Stimulated activated memory B cell treated with anti-CD40 and anti-IgM and Interleukin-4, amounts not matched to agents 10 μg/mL and 1 μg/mL and 100 μg/mL, for 72 hours (primary cell): ENCODE data around the gene PPARD.

Experiments
- ATAC-seq: fragments of 150-1000 bp; cut with Tn5 transposase; 2 replicates; pipeline ENCODE4 v1.10.0; 2021
- H3K27ac Mint-ChIP-seq: one replicate; pipeline ENCODE4 v1.8.0; 2022; ENCODE audit warnings: mild to moderate bottlenecking, mixed read lengths
- H3K27me3 Mint-ChIP-seq: one replicate; pipeline ENCODE4 v1.8.0; 2022; ENCODE audit warnings: mixed read lengths
- H3K36me3 Mint-ChIP-seq: one replicate; pipeline ENCODE4 v1.8.0; 2022; ENCODE audit warnings: mixed read lengths
- H3K4me1 Mint-ChIP-seq: one replicate; pipeline ENCODE4 v1.8.0; 2022; ENCODE audit warnings: mixed read lengths
- H3K4me3 Mint-ChIP-seq: one replicate; pipeline ENCODE4 v1.8.0; 2022; ENCODE audit warnings: mild to moderate bottlenecking, moderate library complexity, mixed read lengths
- H3K9me3 Mint-ChIP-seq: one replicate; pipeline ENCODE4 v1.8.0; 2022; ENCODE audit warnings: mixed read lengths

PPARD gene

GRCh38 chr6:35342258-35343091 is at the start of gene PPARD:
Gene PPARD, plus strand, starts transcription at chr6:35342558. Its CDS starts 68,530 bp downstream, at chr6:35411088.
- ATAC-seq = peak; percentile 100
- Mint-ChIP-seq H3K9me3 (no peaks in the 10 kb centered on the region), H3K4me1 (peaks cover 47% of the 10 kb centered on the region), H3K4me3 (peak within 1 kb of the TSS; percentile 84), H3K27me3 (no peaks in the 10 kb centered on the region), H3K36me3 (peaks cover 9% of the 10 kb centered on the region), H3K27ac (peak within 1 kb of the TSS; percentile 74)

DNA sequence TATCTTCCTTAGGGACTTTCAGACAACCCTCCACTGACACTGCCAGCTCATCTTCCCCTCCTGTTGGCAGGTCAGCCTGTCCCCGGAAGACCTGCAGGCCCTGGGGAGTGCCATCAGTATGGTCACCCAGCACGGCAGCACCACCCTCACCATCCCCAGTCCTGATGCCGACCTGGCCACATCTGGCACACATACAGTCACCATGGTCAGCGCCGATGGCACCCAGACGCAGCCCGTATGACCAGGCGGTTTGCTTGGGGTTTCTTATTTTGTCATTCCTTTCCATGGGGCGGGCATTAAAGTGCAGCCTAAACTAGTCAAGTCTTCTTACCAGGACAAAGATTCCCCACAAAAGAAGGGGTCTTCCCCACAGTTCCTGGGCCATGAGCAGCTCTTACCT is 48.7 kb upstream of the PPARD start:
- no peaks in the 10 kb centered on the region for H3K9me3 Mint-ChIP-seq
- ATAC-seq = no peak
- H3K4me1 Mint-ChIP-seq = peaks cover 31% of the 10 kb centered on the region
- no peak overlapping the region for H3K27ac Mint-ChIP-seq
- no peaks in the 10 kb centered on the region for H3K27me3 Mint-ChIP-seq
- no peak overlapping the region for H3K4me3 Mint-ChIP-seq
- H3K36me3 Mint-ChIP-seq = peaks cover 66% of the 10 kb centered on the region

- peaks cover 39% of the 10 kb centered on the region for H3K4me1 Mint-ChIP-seq
Observed at GRCh38 chr6:35294308-35294945, 47.9 kb upstream of the PPARD start.

DNA sequence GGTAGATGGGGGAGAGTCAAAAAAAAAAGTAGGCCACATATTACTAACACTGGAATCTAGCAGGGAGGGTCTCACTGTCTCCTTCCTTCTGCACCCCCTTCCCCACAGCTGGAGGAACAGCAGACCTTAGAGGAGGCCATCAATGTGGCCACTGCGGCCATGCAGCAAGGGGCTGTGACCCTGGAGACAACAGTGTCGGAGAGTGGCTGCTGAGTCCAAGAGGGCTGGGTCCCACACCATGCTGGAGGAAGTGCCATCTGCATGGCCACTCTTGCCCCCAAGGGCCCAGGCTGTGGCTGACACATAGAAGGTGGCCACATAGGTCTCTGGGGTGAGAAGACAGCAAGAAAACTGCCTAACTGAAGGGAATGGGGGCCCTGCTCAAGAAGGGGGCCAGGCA is 47.3 kb upstream of the PPARD start:
- no peaks in the 10 kb centered on the region for H3K9me3 Mint-ChIP-seq
- H3K36me3 Mint-ChIP-seq = peaks cover 53% of the 10 kb centered on the region
- no peaks in the 10 kb centered on the region for H3K27me3 Mint-ChIP-seq
- no peak overlapping the region for H3K27ac Mint-ChIP-seq
- no peak for ATAC-seq
- H3K4me1 Mint-ChIP-seq = peaks cover 45% of the 10 kb centered on the region
- no peak overlapping the region for H3K4me3 Mint-ChIP-seq

More at GRCh38 chr6:35294308-35294945, 47.9 kb upstream of the PPARD start:
- Mint-ChIP-seq H3K27ac (no peak overlapping the region), H3K4me3 (no peak overlapping the region), H3K36me3 (peaks cover 58% of the 10 kb centered on the region), H3K9me3 (no peaks in the 10 kb centered on the region), H3K27me3 (no peaks in the 10 kb centered on the region)
- no peak for ATAC-seq

DNA sequence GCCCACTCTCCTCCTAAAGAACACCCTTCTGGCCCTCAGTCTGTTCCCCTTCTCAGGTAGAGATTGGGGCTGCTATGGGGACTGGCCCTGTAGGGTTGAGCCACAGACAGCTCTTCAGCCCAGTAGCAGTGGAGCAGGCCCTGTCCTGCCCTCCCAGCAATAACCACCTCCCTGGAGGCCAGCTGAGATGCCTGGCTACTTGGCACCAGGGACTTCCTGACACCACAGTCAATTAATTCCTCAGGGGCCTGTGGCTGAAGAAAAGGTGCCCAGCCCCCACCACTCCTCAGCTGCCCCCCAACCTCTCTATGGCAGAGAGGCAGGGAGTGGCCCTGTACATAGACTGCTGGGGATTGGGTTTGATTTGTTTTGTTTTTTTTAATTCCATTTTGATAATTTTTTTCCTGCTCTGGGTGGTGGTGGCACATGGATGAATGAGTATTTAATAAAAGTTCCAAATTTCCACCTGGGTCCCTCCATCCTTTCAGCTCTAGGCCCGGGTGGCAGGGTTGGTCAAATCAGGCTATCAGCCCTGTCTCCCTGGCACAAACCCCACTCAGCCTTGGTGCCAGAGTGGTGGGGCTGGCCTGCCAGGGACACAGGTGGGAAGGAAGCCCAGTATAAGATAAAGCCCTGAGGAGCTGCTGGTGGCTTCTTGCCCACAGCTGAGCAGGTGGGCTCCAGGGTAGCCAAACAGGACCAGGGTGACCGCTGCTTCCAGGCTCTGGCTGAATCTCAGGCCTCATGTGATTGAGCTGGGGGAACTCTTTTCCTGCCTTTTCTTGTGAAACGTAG is 46.6 kb upstream of the PPARD start:
- H3K36me3 Mint-ChIP-seq = peaks cover 52% of the 10 kb centered on the region
- H3K9me3 Mint-ChIP-seq = no peaks in the 10 kb centered on the region
- no peak for ATAC-seq
- peaks cover 51% of the 10 kb centered on the region for H3K4me1 Mint-ChIP-seq
- no peak overlapping the region for H3K4me3 Mint-ChIP-seq
- no peaks in the 10 kb centered on the region for H3K27me3 Mint-ChIP-seq
- H3K27ac Mint-ChIP-seq = peak overlapping the region; percentile 95

DNA sequence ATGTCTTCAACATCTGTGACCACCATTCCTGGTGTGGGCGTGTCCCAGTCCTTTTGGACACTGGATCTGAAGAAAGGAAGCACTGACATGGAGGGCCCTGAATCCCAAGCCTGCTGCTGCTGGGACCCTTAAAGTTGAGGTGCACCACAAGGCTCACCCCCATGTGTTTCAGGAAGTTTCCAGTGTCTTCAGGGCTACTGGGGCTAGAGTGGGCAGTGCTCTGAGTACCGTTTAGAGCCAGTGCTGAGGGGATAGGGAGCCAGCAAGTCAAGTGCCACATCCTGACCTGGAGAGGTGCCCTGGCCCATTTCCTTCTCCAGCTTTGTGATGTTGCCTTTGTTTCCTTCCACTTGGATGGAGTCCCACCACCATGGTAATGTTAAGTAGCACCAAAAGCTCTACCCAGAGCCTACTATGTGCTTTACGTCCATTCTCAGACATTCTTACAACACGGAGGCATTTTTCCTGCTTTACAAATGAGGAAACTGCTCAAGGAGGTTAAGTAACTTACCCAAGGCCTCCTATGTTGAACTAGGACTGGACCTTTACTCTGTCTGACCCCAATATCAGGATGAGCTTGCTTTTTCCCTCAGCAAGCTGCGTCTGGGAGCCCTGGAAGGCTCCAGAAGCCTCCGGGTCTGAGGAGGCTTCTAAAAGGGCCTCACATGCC is 45.3 kb upstream of the PPARD start:
- Mint-ChIP-seq H3K9me3 (no peaks in the 10 kb centered on the region), H3K36me3 (peaks cover 39% of the 10 kb centered on the region), H3K27me3 (no peaks in the 10 kb centered on the region), H3K4me1 (peaks cover 56% of the 10 kb centered on the region), H3K27ac (peak overlapping the region; percentile 95), H3K4me3 (peak overlapping the region; percentile 73)
- no peak for ATAC-seq

DNA sequence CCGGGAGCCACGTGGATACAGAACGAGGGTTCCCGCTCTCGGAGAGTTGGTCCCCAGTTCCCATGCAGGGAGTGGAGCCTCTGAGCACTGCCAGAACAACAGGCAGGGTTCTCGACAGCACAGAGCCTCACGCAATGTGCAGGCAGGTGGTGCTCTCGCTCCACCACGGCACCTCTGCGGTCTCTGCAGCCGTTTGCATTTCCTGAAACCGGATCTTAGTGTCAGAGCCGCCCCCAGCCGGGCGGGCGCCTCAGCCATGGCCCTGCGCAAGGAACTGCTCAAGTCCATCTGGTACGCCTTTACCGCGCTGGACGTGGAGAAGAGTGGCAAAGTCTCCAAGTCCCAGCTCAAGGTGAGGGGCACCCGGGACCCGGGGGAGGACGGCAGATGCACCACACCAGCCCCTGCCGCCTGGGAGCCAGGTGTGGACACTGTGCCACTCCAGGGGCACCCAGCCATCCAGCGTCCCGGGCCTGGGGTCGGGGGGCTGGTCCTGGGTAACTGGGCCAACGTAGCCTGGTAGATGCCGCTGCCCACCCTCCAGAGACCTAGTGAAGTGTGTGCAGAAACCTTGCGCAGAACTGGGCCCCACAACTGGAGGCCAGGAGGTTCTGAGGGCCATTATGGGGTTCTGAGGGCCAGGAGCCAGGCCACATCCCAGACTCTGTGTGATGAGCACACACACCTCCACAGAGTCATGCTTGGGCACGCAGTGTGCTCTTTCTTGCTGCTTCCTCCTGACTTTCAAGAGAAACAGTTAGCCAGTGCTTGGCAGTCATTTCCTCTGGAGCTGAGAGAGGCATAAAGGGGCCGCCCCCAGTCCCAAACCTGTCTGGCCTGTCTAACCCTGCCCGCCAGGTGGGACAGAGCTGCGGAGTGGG is 44.5 kb upstream of the PPARD start, which contains the start of gene DEF6:
Gene DEF6, plus strand, starts transcription at position 218 of the 881 bp plus-strand sequence. Its CDS starts 39 bp downstream, at position 257.
- H3K4me3 Mint-ChIP-seq = peak within 1 kb of the TSS; percentile 73
- peaks cover 32% of the 10 kb centered on the region for H3K36me3 Mint-ChIP-seq
- H3K27me3 Mint-ChIP-seq = no peaks in the 10 kb centered on the region
- peaks cover 56% of the 10 kb centered on the region for H3K4me1 Mint-ChIP-seq
- H3K9me3 Mint-ChIP-seq = no peaks in the 10 kb centered on the region
- ATAC-seq = peak; percentile 93
- peak within 1 kb of the TSS; percentile 95 for H3K27ac Mint-ChIP-seq

DNA sequence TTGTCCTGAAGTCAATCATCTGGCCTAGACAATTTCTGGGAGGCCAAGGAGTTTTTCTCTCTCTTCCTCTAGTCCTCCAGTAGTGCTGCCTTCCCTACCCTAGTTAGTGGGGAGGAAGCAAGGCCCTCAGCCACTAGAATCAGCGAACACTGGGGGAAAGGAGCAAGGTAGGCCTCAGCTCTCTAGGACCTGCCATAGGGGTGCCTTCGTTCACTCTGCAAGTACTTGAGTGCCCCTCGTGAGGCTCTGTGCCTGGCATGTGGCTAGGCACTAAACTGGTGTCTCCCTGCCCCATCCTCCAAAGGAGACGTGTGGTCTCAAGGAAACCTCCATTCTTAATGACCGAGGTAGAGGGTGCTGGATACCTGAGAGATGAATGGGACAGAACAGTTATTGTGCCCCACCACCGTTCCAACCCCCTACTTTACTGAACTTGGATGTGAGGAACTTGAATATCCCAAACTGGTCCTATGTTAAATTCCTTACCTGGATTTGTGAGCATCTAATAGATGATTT is 43.7 kb upstream of the PPARD start:
- Mint-ChIP-seq H3K27ac (peak overlapping the region; percentile 95), H3K27me3 (no peaks in the 10 kb centered on the region), H3K9me3 (no peaks in the 10 kb centered on the region), H3K36me3 (peaks cover 27% of the 10 kb centered on the region), H3K4me1 (peaks cover 64% of the 10 kb centered on the region), H3K4me3 (peak overlapping the region; percentile 73)
- ATAC-seq = no peak

GRCh38 chr6:35299674-35300073 is 42.7 kb upstream of the PPARD start:
- peaks cover 67% of the 10 kb centered on the region for H3K4me1 Mint-ChIP-seq

GRCh38 chr6:35300848-35301247 is 41.5 kb upstream of the PPARD start:
- peak overlapping the region; percentile 95 for H3K27ac Mint-ChIP-seq
- peak overlapping the region; percentile 73 for H3K4me3 Mint-ChIP-seq
- peaks cover 15% of the 10 kb centered on the region for H3K36me3 Mint-ChIP-seq
- peaks cover 67% of the 10 kb centered on the region for H3K4me1 Mint-ChIP-seq
- H3K27me3 Mint-ChIP-seq = no peaks in the 10 kb centered on the region
- no peak for ATAC-seq
- H3K9me3 Mint-ChIP-seq = no peaks in the 10 kb centered on the region

More at GRCh38 chr6:35299674-35300073, 42.7 kb upstream of the PPARD start:
- Mint-ChIP-seq H3K27me3 (no peaks in the 10 kb centered on the region), H3K27ac (peak overlapping the region; percentile 95), H3K4me3 (peak overlapping the region; percentile 73), H3K9me3 (no peaks in the 10 kb centered on the region), H3K36me3 (peaks cover 26% of the 10 kb centered on the region)
- peak; percentile 47 for ATAC-seq

- Mint-ChIP-seq H3K4me3 (peak overlapping the region; percentile 81), H3K36me3 (peaks cover 21% of the 10 kb centered on the region), H3K27ac (peak overlapping the region; percentile 95), H3K4me1 (peaks cover 73% of the 10 kb centered on the region), H3K27me3 (no peaks in the 10 kb centered on the region), H3K9me3 (no peaks in the 10 kb centered on the region)
- ATAC-seq = peak; percentile 93
Observed at GRCh38 chr6:35302604-35303241, 39.6 kb upstream of the PPARD start.

DNA sequence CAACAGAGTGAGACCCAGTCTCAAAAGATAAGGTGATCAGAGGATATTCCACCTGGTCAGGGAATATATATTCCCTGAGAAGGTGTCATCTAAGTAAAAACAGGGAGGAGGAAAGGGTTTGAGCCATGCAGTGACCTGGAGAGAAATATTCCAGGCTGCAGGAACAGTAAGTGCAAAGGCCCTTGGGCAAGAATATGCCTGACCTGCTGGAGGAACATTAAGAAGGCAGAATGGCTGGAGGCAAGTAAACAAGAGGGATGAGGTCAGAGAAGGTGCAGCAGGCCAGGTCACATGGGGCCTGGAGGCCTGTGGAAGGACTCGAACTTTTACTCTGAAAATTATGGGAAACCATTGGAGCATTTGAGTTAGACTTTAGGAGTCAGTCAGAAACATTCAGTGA is 38.1 kb upstream of the PPARD start:
- H3K9me3 Mint-ChIP-seq = no peaks in the 10 kb centered on the region
- no peaks in the 10 kb centered on the region for H3K27me3 Mint-ChIP-seq
- H3K4me3 Mint-ChIP-seq = peak overlapping the region; percentile 59
- peak overlapping the region; percentile 95 for H3K27ac Mint-ChIP-seq
- ATAC-seq = no peak
- peaks cover 73% of the 10 kb centered on the region for H3K4me1 Mint-ChIP-seq
- peaks cover 28% of the 10 kb centered on the region for H3K36me3 Mint-ChIP-seq

GRCh38 chr6:35305117-35305516 is 37.2 kb upstream of the PPARD start:
- H3K4me3 Mint-ChIP-seq = no peak overlapping the region
- H3K27ac Mint-ChIP-seq = no peak overlapping the region
- no peaks in the 10 kb centered on the region for H3K27me3 Mint-ChIP-seq
- peaks cover 73% of the 10 kb centered on the region for H3K4me1 Mint-ChIP-seq
- H3K36me3 Mint-ChIP-seq = peaks cover 36% of the 10 kb centered on the region
- ATAC-seq = no peak
- no peaks in the 10 kb centered on the region for H3K9me3 Mint-ChIP-seq
